GM08714 (cell line): ENCODE results near the gene CLSTN1.
A peak's percentile ranks its signal among the peaks of the same experiment; 100 is the strongest.
"Not testable (repeated sequence)": the region's sequence is repeated elsewhere in the genome, so short reads cannot be mapped to it uniquely, and the experiment has no call there.

Source experiments
- H3K4me3 ChIP-seq: fragments of 200-500 bp; sonication (Bioruptor generic); 2 replicates; pipeline ENCODE4 v1.5.1; 2014; ENCODE audit warnings: mild to moderate bottlenecking, low read length, inconsistent platforms
- ZNF274 ChIP-seq: IDR thresholded peaks from 2 replicates; pipeline ENCODE4 v1.6.1; 2012; ENCODE audit warnings: mild to moderate bottlenecking, low read depth, low read length

CLSTN1 gene

DNA sequence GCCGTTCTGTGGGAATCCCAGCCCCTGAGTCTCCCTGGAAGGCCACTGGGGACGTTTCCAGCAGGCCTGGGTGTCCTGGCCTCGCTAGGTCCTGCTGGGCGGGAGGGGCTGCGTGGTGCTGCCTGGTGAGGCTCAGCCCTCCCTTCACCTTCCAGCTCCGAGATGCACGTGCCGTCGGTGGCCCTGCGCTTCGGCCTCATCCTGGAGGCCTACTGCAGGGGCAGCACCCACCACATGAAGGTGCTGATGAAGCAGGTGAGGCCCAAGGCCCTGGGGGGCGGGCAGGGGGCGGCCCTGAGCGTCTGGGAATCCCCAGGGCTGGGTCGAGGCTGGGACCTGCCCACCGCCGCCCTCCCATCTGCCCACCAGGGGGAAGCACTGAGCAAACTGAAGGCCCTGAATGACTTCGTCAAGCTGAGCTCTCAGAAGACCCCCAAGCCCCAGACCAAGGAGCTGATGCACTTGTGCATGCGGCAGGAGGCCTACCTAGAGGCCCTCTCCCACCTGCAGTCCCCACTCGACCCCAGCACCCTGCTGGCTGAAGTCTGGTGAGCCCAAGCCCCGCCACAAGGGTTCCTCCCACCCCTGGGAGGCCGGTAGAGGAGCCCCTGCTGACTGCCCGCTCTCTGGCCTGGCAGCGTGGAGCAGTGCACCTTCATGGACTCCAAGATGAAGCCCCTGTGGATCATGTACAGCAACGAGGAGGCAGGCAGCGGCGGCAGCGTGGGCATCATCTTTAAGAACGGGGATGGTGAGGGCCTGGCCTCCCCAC is 102.0 kb downstream of the CLSTN1 start:
- TF ChIP-seq ZNF274 = no peak
- H3K4me3 ChIP-seq = no peak overlapping the region

DNA sequence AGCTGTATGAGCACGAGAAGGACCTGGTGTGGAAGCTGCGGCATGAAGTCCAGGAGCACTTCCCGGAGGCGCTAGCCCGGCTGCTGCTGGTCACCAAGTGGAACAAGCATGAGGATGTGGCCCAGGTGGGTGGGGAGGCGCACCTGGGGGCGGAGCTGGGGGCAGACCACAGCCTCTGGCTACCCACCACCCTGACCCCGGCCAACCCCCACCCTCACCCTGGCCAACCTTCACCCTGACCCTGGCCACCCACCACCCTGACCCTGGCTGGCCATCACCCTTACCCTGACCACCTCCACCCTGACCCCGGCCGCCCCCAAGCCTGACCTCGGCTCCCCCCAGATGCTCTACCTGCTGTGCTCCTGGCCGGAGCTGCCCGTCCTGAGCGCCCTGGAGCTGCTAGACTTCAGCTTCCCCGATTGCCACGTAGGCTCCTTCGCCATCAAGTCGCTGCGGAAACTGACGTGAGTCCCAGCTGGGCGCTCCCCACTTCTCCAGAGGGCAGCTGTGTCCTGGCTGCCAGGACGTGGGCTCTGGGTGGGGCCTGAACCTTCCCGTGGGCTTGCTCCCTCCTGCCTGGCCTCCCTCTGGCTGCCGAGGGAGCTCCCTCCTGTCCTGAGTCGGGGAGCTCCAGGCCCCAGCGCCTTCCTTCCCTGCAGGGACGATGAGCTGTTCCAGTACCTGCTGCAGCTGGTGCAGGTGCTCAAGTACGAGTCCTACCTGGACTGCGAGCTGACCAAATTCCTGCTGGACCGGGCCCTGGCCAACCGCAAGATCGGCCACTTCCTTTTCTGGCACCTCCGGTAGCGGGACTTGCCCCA is 102.8 kb downstream of the CLSTN1 start:
- no peak overlapping the region for H3K4me3 ChIP-seq
- TF ChIP-seq ZNF274 = no peak

DNA sequence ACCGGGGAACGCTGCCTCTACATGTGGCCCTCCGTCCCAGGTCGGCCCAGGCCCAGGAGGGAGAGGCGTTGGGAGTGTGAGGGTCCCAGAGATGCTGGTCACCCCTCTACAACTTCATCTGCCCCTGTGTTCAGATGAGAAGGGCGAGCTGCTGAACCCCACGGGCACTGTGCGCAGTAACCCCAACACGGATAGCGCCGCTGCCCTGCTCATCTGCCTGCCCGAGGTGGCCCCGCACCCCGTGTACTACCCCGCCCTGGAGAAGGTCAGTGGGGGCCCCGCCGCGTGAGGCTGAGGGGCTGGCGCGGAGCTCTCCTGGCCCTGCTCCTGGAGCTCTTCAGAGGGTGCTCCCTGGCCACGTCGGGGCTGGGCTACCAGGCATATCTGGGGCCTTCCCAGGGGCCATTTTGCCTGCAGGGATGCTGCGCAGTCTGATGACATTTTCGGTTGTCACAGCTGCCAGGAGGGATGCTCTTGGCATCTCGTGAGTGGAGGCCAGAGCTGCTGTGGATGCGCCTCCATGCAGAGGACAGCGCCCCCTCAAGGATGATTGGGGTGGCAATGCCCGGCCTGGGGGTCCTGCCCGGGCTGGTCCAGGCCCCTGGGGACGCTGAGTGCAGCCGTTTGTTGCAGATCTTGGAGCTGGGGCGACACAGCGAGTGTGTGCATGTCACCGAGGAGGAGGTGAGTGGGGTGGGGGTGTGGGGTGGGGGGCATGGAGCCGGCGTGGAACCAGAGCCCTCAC is 103.6 kb downstream of the CLSTN1 start:
- H3K4me3 ChIP-seq = no peak overlapping the region
- TF ChIP-seq ZNF274 = no peak

DNA sequence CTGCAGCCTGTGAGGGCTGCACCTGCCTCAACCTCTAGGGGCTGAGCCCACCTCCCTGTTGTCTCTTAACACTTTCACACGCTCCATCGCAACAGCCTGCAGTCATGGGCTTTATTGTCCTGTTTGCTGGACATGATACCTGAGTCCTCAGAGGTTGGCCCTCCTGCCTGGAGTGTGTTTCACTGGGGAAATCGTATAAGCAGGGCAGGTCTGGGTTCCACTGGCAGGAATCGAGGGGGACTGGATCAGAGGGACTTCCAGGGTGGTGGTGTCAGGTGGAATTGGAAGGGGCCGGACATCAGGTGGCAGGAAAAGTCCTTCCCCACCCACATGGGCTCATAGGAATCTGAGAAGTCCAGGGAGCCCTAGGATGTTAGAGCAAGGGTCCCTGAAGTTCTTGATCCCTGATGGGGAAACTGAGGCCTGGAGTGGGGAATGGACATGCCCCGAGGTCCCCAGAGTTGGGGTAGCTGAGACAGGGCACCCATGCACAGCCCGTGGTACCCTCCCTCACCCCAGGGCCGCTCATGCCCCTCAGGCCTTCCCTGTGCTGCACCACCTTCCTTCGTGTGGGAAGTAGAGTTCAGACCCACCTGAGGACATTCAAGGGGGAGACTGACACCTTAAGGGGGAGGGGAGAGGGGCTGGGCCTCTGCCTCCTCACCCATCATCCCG is 105.6 kb downstream of the CLSTN1 start:
- H3K4me3 ChIP-seq = peak overlapping the region; percentile 5; the same call in 1 of the 2 replicates
- TF ChIP-seq ZNF274 = no peak

DNA sequence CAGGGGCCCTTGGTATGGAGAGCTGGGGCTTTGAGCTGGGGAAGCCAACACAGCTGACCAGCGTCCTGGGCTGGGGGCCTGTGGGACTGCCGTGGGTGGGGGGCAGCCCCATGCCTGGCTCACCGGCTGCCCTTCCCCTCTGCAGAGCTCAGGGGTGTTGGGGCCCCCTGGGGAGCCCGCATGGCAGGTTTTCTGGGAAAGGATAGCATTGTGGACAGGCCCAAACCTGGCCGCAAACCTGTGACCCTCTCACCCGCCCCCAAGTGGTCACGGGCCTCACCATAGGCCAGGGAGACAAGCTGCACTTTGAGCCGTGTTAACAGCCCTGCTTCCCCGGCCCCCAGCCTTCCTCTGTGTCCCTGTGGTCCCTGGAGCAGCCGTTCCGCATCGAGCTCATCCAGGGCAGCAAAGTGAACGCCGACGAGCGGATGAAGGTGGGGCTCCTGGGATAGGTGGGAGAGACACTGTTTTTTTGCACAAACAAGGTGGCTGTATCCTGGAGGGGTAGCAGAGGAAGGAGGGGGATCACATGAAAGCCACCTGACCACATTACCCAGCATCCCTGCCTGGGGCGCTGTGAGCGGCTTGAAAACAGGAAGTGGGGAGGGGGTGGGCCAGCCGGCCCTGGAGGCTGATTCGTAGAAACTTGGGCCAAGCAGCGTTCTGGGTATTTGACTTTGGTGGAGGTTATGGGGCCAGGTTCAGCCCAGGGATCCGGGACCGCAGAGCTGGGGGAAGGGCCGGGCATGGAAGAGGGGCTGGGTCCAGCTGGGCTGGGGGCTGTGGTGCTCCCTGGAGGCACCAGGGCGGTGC is 106.4 kb downstream of the CLSTN1 start:
- peak overlapping the region; percentile 35; the same call in 1 of the 2 replicates for H3K4me3 ChIP-seq
- TF ChIP-seq ZNF274 = no peak

DNA sequence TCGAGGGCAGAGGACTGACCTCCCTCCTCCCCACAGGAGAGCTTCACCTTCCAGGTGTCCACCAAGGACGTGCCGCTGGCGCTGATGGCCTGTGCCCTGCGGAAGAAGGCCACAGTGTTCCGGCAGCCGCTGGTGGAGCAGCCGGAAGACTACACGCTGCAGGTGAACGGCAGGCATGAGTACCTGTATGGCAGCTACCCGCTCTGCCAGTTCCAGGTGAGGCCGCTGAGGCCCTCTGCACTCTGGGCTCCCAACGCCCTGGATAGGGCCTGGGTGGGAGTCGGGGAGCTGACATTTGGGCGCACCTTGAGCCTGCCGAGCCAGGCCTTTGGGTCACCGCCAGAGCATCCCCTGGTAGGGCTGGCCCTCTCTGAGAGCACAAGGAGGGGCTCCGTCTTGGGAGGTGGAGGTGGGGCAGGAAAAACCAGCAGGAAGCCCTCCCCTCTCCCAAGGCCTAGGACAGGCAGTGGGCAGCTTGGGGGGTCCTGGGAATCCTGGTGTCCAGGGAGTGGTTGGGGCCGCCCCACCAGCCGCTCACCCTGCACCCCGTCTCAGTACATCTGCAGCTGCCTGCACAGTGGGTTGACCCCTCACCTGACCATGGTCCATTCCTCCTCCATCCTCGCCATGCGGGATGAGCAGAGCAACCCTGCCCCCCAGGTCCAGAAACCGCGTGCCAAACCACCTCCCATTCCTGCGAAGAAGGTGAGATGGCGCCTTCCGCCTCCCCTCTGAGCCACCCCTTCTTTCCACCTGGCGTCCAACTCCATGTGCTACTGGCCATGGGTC is 107.2 kb downstream of the CLSTN1 start:
- no peak for TF ChIP-seq ZNF274
- peak overlapping the region; percentile 35; the same call in 1 of the 2 replicates for H3K4me3 ChIP-seq

DNA sequence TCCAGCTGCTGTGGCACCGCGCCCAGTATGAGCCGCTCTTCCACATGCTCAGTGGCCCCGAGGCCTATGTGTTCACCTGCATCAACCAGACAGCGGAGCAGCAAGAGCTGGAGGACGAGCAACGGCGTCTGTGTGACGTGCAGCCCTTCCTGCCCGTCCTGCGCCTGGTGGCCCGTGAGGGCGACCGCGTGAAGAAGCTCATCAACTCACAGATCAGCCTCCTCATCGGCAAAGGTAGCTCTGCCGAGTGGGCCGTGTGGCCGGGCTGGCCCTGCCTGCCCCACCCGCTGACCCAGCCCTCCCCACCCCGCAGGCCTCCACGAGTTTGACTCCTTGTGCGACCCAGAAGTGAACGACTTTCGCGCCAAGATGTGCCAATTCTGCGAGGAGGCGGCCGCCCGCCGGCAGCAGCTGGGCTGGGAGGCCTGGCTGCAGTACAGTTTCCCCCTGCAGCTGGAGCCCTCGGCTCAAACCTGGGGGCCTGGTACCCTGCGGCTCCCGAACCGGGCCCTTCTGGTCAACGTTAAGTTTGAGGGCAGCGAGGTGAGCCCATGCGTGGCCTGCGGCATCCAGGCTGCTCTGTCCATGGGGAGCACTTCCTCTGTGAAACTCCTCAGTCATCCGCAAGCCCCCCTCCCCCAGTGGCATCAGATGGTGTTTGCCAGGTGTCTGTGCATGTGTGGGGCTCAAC is 108.1 kb downstream of the CLSTN1 start:
- TF ChIP-seq ZNF274 = no peak
- no peak overlapping the region for H3K4me3 ChIP-seq

DNA sequence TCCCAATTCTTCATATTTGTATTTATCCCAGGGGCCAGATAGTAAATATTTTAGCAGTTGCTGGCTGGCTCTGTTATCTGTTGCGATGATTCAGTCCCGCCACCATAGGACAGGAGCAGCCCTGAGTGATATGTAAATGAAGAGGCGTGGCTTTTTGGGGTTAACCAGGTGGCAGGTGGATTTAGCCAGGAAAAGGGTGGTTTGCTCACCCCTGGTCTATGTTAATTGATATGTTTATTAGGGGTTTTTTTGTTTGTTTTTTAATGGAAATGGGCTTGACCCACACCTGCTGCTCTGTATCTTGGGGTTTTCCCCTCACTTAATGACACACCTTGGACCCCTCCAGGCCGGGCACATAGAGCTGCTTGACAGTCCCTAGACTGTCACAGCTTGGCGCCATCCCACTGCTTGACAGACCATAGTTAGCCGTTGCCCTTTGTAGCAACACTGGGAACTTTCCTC is 109.5 kb downstream of the CLSTN1 start:
- H3K4me3 ChIP-seq = no peak overlapping the region
- no peak for TF ChIP-seq ZNF274

DNA sequence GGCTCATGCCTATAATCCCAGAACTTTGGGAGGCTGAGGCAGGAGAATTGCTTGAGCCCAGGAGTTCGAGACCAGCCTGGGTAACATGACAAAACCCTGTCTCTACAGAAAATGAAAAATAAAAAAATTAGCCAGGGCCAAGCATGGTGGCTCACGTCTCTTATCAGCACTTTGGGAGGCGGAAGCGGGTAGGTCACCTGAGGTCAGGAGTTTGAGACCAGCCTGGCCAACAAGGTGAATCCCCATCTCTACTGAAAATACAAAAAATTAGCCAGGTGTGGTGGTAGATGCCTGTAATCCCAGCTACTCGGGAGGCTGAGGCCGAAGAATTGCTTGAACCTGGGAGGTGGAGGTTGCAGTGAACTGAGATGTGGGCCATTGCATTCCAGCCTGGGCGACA is 111.0 kb downstream of the CLSTN1 start:
- H3K4me3 ChIP-seq = not testable (repeated sequence)

DNA sequence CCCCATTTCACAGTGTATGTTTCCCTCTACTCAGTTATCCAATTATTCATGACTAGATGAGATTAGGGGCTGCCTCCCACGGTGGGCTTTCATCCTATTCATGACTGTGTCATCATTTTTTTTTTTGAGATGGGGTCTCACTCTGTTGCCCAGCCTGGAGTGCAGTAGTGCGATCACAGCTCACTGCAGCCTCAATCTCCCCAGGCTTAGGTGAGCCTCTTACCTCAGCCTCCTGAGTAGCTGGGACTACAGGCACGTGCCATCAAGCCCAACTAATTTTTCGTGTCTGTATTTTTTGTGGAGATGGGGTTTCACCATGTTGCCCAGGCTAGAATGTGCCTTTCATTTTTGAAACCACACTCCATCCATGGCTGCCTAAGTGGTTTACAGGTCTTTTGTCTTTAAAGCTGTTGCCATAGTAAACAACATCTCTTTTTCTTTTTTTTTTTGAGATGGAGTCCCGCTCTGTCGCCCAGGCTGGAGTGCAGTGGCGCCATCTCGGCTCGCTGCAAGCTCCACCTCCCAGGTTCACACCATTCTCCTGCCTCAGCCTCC is 112.2 kb downstream of the CLSTN1 start:
- H3K4me3 ChIP-seq = no peak overlapping the region
- no peak for TF ChIP-seq ZNF274

DNA sequence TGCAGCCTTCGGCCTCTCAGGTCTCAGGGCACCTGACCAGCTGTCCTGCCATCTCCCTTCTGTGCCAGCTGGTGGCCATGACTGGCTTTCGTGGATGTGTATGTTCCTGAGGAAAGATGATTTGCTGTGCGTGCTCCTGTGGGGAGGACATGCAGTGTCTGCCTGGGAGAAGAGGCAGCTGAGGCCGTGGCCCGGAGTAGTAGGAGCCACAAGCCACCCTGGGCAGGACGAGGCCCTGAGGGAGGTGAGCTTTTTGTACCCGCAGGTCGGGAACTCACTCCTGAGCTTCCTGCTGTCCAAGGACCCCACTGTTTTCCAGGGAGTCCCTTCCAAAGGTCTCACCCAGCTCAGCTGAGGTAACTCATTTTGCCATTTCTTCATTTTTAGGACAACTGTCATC is 113.7 kb downstream of the CLSTN1 start:
- TF ChIP-seq ZNF274 = no peak
- no peak overlapping the region for H3K4me3 ChIP-seq

DNA sequence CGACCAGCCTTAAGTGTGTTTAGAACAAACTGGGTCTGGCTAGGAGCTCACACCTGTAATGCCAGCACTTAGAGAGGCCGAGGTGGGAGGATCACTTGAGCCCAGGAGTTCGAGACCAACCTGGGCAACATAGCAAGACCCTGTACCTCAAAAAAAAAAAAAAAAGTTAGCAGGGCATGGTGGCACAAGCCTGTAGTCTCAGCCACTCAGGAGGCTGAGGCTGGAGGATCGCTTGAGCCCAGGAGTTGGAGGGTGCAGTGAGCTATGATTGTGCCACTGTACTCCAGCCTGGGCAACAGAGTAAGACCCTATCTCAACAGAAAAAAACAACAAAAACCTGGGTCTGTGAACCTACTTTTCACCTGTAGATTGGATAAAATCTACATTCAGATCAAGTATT is 117.6 kb downstream of the CLSTN1 start:
- TF ChIP-seq ZNF274 = no peak
- H3K4me3 ChIP-seq = no peak overlapping the region
